HUES64 (cell line): Measurements from ENCODE around the gene CDH12.

Experiments used
- H3K27ac ChIP-seq: 2 replicates; pipeline ENCODE4 v1.7.0; 2013; ENCODE audit warnings: low read depth, low read length, inconsistent platforms
- H3K27me3 ChIP-seq: 2 replicates; pipeline ENCODE4 v1.6.1; 2013; ENCODE audit warnings: mild to moderate bottlenecking, low read length; ENCODE audit not compliant: insufficient read depth
- H3K36me3 ChIP-seq: 2 replicates; pipeline ENCODE4 v1.6.1; 2013; ENCODE audit warnings: mild to moderate bottlenecking, low read length; ENCODE audit not compliant: insufficient read depth
- H3K4me1 ChIP-seq: 2 replicates; pipeline ENCODE4 v1.6.1; 2013; ENCODE audit warnings: mild to moderate bottlenecking, low read length, moderate library complexity; ENCODE audit not compliant: insufficient read depth
- H3K4me3 ChIP-seq: 2 replicates; pipeline ENCODE4 v1.5.1; 2013; ENCODE audit warnings: mild to moderate bottlenecking, low read length, moderate library complexity
- H3K9ac ChIP-seq: 2 replicates; pipeline ENCODE4 v1.6.1; 2013; ENCODE audit warnings: mild to moderate bottlenecking, low read depth, low read length
- H3K9me3 ChIP-seq: 2 replicates; pipeline ENCODE4 v1.6.1; 2013; ENCODE audit warnings: low read depth, low read length; ENCODE audit not compliant: insufficient read depth
- WGBS: fragments of 150-250, 120-280 bp; methylation state at CpG from one replicate; pipeline ENCODE4 v1.1.7; 2013; ENCODE audit warnings: missing lambda C conversion rate; 5-methylcytosine and 5-hydroxymethylcytosine counted together

CDH12 gene

DNA sequence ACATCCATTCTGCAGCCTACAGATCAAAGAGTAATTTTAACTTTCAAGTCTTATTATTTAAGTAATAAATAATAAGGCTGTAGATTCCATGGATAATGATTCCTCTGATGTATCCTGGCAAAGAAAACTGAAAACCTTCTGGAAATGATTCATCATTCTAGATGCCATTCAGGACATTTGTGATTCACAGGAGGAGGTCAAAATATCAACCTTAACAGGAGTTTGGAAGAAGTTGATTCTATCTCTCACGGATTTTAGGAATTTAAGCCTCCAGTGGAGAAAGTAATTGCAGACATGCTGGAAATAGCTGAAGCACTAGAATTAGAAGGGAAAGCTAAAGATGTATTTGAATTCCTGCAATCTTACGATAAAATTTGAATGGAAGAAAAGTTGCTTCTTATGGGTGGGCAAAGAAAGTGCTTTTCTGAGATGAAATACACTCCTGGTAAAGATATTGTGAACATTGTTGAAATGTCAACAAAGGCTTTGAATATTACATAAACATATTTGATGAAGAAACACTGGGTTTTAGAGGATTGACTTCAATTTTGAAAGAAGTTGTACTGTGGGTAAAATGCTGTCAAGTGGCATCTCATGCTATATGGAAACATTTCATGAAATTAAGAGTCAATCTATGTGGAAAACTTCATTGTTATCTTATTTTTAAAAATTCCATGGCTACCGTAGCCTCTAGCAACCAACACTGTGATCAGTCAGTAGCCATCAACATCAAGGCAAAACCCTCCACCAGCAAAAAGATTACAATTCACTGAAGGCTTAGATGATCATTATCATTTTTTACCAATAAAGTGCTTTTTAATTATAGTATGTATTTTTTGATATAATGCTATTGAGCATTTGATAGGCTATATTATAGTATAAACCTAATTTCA, 1141.0 kb downstream of the CDH12 start:
- H3K36me3 ChIP-seq, result no peaks in the 10 kb centered on the region
- no peaks in the 10 kb centered on the region for H3K27me3 ChIP-seq
- peaks cover 4% of the 10 kb centered on the region; the same call in 1 of the 2 replicates for H3K9me3 ChIP-seq
- 88% methylated on average over 3 of the region's 3 CpGs for WGBS
- no peak overlapping the region for H3K4me3 ChIP-seq
- H3K4me1 ChIP-seq, result no peaks in the 10 kb centered on the region
- no peak overlapping the region for H3K9ac ChIP-seq
- H3K27ac ChIP-seq, result no peak overlapping the region

- Histone ChIP-seq H3K4me3 (no peak overlapping the region), H3K27me3 (no peaks in the 10 kb centered on the region), H3K27ac (no peak overlapping the region), H3K4me1 (no peaks in the 10 kb centered on the region), H3K9me3 (no peaks in the 10 kb centered on the region), H3K36me3 (no peaks in the 10 kb centered on the region), H3K9ac (no peak overlapping the region)
- 96% methylated on average over 3 of the region's 3 CpGs for WGBS
These were observed 1143.4 kb downstream of the CDH12 start for GRCh38 chr5:21709770-21710169.

DNA sequence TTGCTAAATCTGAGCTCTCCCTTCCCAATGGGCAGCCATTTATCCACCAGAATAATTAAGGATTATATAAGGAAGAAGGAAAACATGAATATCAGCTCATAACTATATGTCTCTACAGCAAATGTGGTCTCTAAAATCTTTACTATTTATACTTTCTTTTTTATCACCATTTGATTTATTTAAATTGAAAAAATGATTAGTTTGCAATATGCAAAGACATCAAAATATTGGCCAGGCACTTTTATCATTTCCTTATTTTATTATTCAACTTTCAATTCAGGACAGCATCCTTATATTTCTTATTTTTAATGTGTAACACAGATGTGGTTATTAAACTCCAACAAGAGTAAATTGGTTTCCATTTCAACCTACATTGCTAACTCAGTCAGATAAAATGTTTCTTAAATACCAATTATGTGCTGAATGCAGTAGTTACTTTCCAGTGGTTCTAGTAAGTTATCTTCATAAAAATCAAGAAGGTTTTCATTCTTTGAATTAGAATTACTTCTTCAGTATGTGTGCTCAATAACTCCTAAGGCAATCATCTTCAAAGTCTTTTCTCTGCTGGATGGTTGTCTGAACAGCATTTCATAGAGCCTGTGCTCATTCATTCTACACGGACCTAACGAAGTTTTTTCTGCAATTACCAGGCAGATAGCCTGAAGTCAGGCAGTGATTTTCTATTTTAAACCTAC, 1148.0 kb downstream of the CDH12 start:
- Histone ChIP-seq H3K4me1 (no peaks in the 10 kb centered on the region), H3K4me3 (no peak overlapping the region), H3K27ac (no peak overlapping the region), H3K9me3 (no peaks in the 10 kb centered on the region), H3K27me3 (no peaks in the 10 kb centered on the region), H3K36me3 (no peaks in the 10 kb centered on the region), H3K9ac (no peak overlapping the region)
- WGBS, result 91% methylated on average over 2 of the region's 2 CpGs

- H3K27ac ChIP-seq, result no peak overlapping the region
- no peaks in the 10 kb centered on the region for H3K4me1 ChIP-seq
- H3K9ac ChIP-seq, result no peak overlapping the region
- WGBS, result 84% methylated on average over 3 of the region's 3 CpGs
- no peaks in the 10 kb centered on the region for H3K9me3 ChIP-seq
- no peak overlapping the region for H3K4me3 ChIP-seq
- no peaks in the 10 kb centered on the region for H3K27me3 ChIP-seq
- H3K36me3 ChIP-seq, result no peaks in the 10 kb centered on the region
These were observed 1151.8 kb downstream of the CDH12 start for GRCh38 chr5:21701317-21701716.
